HuH-7 (cell line): Measurements from ENCODE around the gene TAP1.
"Not testable (repeated sequence)": the region's sequence is repeated elsewhere in the genome, so short reads cannot be mapped to it uniquely, and the experiment has no call there.

ENCODE experiments used
- DNase-seq: peaks from one replicate; pipeline ENCODE4 v3.0.0; 2011; ENCODE audit warnings: low spot score

The TAP1 gene, protein sequence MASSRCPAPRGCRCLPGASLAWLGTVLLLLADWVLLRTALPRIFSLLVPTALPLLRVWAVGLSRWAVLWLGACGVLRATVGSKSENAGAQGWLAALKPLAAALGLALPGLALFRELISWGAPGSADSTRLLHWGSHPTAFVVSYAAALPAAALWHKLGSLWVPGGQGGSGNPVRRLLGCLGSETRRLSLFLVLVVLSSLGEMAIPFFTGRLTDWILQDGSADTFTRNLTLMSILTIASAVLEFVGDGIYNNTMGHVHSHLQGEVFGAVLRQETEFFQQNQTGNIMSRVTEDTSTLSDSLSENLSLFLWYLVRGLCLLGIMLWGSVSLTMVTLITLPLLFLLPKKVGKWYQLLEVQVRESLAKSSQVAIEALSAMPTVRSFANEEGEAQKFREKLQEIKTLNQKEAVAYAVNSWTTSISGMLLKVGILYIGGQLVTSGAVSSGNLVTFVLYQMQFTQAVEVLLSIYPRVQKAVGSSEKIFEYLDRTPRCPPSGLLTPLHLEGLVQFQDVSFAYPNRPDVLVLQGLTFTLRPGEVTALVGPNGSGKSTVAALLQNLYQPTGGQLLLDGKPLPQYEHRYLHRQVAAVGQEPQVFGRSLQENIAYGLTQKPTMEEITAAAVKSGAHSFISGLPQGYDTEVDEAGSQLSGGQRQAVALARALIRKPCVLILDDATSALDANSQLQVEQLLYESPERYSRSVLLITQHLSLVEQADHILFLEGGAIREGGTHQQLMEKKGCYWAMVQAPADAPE

DNA sequence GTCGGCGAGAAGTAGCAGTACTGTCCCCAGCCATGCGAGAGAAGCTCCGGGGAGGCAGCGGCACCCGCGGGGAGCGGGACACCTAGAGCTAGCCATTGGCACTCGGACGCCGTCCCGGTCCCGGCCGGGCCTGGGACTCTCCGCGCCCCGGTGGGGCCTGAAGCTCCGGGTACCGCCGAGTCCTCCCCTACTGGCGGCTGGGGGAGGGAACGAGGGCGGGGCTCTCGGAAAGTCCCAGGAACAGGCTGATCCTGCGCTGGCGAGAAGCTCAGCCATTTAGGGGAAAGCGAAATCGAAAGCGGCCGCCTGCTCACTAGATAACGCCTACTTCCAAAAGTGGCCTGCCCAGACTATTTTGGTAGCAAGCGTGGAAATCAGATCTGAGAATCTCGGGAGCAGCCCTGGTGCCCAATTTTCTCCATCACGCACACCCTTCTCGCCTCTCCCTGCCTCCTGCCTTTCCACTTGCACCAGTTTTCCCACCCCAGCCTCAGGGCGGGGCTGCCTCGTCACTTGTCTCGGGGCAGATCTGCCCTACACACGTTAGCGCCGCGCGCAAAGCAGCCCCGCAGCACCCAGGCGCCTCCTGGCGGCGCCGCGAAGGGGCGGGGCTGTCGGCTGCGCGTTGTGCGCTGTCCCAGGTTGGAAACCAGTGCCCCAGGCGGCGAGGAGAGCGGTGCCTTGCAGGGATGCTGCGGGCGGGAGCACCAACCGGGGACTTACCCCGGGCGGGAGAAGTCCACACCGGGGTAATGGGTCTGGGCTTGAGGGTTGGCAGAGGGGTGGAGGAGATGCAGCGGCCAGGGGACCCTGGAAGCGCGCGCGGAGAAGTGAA, at the start of gene TAP1, which contains the start of gene PSMB9:
Gene TAP1 (minus strand): TSS at position 164 of the 835 bp plus-strand sequence. CDS start 68 bp downstream, at position 96.
Gene PSMB9 (plus strand): TSS at position 652 of the 835 bp plus-strand sequence. CDS start 38 bp downstream, at position 690.
- peak; percentile 82 for DNase-seq

DNA sequence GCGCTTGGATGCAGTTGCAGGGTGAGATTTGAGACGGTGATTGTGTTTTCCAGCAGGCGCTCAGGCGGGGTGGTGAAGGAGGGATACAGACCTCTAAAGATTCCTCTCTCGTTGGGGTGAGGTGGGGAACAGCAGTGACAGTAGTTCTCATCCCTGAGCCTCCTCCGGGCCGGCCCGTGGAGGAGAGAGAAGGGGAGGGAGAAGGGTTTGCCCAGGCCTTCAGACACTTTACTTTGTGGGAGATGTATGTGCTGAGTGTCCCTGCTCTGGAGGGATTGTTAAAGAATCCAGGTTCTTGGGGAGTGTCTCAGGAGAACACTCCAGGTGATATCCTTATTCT, 41.5 kb upstream of the TAP1 start:
- DNase-seq = no peak

DNA sequence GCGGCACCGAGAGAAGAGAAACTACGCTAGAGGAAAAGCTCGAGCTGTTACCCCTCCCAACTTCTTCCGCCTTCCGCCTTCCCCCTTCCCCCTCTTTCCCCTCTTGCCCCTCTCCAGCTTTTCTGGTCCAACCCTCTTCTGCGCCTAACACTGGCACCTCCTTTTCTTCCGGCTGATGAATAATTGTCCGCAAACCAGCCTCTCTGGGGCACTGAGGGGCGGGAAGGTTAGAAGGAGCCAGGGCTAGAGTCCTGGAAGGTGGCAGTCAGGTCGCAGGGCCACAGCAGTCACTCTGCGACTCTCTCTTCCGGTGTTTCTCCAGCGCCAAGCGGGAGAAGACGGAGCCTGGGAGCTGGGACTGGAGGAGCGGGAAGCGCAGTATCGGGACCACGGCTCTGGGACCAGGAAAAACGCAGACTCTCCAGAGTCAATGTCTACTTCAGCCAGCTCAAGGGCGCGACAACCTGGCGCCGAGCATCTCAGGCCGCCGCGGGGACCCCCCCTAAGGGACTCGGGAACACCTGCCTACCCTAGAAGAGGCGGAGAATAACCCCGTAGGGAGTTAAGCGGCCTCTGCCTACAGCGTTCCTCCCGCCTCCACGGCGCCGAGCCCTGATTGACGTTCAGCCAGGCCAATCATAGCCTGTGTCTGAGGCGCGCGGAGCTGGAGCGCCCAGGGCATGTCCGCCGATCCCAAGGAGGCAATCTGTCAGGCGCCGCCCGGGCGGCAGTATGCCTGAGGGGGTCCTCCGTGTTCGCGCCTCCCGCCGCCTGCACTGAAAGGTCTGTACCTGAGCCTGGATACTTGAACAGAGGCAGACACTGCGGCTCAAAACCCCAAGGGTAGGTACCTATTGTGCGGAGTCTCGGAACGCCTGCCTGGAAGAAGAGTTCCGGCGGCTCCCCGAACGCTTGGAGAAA, 40.8 kb upstream of the TAP1 start:
- peak; percentile 88 for DNase-seq

GRCh38 chr6:32890831-32891230, 37.3 kb upstream of the TAP1 start:
- no peak for DNase-seq

GRCh38 chr6:32889533-32889932, 36.0 kb upstream of the TAP1 start:
- no peak for DNase-seq

DNA sequence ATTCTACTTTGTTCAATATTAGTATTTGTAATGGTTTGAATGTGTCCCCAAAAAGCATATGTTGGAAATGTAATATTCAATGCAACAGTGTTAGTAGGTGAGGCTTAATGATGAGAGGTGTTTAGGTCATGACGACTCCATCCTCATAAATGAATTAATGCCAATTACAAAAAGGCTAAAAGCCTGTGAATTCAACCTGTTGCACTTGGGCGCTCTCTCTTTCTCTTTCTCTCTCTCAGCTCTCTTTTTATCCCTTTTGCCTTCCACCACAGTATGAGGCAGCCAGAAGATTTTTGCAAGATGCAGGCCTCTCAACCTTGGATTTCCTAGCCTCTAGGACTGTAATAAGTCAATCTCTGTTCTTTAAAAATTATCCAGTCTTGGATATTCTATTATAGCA, 35.1 kb upstream of the TAP1 start:
- DNase-seq = no peak

DNA sequence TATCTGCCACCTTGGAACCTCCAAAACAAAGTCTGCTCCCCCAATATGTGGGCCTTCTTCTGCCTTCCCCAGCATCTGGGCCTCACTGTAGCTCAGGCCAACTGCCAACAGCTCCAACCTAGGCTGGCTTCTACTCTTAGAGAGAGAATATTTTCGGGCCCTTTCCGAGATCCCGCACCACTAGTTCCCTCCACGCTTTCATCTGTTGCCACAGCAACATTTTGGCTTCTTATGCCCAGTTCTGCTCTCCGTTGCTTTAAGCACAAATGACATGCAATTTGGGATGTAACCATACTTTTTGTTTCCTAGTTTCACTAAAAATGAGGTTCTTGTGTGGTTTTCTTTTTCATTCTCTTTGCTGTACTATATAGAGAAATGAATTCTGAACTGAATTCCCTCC, 34.1 kb upstream of the TAP1 start:
- DNase-seq = no peak

DNA sequence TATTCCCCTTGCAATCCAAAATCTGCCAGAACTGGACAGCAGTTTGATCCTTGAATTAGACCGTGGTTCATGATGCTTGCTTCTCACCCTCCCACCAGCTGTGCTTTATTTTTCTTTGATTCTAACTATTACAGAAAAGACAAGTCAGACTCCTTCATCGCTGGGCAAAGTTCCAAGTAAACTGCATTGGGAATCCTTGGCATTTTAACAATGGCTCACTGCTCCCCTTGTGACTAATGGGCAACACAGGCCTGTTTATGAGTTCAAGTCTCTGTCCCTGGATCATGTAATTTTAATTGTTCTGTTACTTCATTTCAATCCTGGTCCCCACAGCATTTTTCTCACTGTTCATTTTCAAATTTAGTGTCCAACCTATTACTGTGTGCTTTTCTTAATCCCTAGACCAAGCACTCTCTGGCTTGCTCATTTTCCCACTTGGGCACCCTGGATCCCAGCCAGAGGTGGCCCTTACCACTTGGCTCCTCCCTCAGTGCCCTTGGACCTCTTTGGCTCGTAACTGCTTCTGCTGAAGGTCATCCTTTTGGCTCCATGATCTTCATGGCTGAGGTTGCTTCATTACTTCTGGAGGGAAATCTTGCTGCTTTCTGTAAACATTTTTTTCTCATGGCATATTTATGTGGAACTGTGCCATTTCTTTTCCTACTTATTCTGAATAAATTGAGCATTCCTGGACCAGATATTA, 33.3 kb upstream of the TAP1 start:
- DNase-seq = no peak

GRCh38 chr6:32885698-32886286, 32.3 kb upstream of the TAP1 start:
- DNase-seq = no peak

GRCh38 chr6:32883789-32884188, 30.3 kb upstream of the TAP1 start:
- no peak for DNase-seq

GRCh38 chr6:32882879-32883250, 29.4 kb upstream of the TAP1 start:
- no peak for DNase-seq

DNA sequence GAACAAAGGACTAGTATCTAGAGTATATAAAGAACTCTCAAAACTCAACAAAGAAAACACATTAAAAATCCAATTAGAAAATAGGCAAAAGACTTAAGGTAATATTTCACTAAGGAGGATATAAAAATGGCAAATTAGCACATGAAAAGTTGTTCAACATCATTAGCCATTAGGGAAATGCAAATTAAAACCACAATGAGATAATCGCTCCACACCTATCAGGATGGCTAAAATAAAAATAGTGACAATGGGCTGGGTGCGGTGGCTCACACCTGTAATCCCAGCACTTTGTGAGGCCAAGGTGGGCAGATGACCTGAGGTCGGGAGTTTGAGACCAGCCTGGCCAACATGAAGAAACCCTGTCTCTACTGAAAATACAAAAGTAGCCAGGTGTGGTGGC, 27.5 kb upstream of the TAP1 start:
- not testable (repeated sequence) for DNase-seq

DNA sequence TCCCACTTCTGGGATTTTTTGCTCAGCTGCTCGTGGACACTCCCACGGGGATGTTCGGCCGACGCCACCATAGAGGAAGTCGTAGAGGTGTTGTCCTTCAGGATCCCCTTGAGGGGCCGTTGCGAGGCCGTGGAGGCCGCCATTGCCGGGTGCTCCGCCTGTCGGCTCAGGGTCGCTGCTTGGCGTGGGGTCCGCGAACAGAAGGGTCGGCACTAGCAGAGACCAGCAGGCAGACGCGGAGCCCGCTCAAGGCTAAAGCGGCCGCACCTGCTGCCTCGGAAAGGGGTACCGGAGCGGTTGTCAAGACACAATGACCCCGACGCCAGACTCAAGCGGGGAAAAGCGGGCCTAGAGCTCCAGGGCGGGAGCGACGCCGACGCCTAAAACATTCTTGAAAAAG, 26.2 kb upstream of the TAP1 start:
- no peak for DNase-seq

GRCh38 chr6:32876603-32877002, 23.1 kb upstream of the TAP1 start:
- DNase-seq = no peak

- not testable (repeated sequence) for DNase-seq
Observed at GRCh38 chr6:32873947-32874346, 20.4 kb upstream of the TAP1 start.

DNA sequence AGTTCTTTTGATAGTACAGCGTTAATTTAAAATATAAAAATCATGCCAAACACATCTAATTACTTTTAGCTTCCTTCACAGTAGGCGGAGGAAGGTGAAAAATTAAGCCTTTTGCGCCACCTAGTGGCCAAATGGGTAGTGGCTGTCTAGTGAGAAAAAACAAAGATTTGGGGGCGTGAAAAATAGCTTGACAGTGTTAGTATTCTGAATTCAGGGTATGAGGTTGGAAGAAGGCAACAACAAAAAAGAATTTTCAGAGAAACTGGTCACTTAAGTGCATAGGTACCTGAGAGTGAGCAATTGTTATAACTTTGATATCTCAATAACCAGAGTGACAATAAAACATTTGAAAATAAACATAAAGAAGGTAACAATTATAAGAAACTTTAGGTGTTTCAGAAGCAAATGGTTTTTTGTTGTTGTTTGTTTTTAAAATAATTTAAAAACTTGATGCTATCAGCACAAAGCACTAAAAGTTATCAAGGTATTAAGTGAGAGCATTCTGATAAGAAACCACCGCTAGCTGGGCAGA, 14.8 kb upstream of the TAP1 start:
- DNase-seq = peak; percentile 27

- no peak for DNase-seq
Observed at GRCh38 chr6:32867554-32868256, 14.2 kb upstream of the TAP1 start.

GRCh38 chr6:32867022-32867477, 13.5 kb upstream of the TAP1 start:
- no peak for DNase-seq

- no peak for DNase-seq
Observed at GRCh38 chr6:32865724-32866443, 12.4 kb upstream of the TAP1 start.
